NOMO-1 treated with DMSO at 0.1 percent for 48 hours (cell line): ENCODE results near the gene MYL11.

Experiments
- DNase-seq: peaks from one replicate; lab custom pipeline; 2025; ENCODE audit not compliant: unreplicated experiment; lab: John Stamatoyannopoulos, UW

The MYL11 gene

DNA sequence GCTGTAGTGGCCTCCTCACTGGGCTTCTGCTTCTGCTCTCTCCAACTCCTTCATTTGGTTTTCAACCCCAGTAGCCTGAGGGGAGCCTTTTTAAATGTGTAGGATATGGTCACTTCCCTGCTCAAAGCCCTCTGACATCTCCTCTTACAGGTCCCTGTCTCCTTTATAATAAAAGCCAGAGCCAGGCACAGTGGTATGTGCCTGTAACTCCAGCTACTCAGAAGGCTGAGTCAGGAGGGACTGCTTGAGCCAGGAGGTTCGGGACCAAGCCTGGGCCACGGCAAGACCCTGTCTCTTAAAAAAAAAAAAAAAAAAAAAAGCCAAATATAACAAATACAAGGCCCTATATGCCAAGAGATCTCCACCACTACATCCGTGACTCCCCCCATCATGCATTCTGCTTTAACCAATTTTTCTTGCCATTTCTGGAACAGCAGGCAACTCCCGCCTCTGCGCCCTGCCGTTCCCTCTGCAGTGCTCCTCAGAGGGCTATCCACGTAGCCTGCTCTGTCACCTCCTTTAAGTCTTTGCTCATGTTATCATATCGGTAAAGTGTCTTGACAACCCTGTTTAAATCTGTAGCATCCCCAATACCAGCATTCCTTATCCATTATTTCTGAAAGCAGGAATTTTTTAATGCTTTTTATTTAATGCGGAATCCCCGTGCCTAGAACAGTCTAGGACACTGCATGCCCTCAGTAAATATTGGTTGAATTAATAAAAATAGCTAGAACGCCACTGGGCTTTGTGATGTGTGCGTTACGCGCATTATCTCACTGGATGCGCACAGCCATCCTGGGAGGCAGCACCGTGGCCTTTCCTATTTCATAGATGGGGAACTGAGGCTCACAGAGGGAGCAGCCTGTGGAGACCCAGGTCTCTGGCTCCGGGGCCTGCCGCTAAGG, 42.3 kb downstream of the MYL11 start:
- DNase-seq = no peak

DNA sequence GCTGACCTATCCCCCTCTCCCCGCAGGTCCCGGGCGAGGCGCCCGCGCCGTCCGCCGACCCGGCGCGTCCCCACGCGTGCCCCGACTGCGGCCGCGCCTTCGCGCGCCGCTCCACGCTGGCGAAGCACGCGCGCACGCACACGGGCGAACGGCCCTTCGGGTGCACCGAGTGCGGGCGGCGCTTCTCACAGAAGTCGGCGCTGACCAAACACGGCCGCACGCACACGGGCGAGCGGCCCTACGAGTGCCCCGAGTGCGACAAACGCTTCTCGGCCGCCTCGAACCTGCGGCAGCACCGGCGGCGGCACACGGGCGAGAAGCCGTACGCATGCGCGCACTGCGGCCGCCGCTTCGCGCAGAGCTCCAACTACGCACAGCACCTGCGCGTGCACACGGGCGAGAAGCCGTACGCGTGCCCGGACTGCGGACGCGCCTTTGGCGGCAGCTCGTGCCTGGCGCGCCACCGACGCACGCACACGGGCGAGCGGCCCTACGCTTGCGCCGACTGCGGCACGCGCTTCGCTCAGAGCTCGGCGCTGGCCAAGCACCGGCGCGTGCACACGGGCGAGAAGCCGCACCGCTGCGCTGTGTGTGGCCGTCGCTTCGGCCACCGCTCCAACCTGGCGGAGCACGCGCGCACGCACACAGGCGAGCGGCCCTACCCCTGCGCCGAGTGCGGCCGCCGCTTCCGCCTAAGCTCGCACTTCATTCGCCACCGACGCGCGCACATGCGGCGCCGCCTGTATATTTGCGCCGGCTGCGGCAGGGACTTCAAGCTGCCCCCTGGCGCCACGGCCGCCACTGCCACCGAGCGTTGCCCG, 43.1 kb downstream of the MYL11 start:
- peak; percentile 87 for DNase-seq

DNA sequence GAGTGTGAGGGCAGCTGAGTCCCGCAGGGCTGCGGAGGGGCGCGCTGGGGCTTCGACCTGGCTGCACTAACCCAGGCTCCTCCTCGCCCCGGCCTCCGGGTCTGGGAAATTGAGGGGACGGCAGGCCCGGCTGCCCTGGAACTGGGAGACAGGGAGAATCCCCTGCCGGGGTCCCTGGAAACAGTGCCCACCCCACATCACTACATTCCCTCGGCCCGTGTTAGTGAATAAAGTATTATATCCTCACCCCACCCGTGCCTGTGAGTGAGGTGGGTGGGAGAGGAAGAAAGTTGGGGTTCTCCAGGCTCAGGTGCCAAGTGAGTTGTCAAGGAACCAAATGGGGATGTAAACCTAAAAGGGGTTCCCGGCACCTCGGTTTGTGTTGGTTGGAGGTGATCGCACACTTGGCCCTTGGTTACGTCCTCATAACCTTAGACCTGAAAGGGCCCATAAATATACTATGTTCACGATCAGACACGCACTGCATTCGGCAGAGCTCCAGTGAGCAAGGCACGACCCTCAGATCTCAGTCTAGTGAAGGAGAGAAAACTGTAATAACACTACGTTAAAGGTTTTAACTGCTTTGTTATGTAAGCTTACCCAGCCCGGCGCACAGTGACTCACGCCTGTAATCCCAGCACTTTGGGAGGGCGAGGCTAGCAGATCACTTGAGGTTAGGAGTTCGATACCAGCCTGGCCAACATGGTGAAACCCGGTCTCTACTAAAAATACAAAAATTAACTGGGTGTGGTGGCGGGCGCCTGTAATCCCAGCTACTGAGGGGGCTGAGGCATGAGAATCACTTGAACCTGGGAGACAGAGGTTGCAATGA, 44.0 kb downstream of the MYL11 start:
- no peak for DNase-seq

DNA sequence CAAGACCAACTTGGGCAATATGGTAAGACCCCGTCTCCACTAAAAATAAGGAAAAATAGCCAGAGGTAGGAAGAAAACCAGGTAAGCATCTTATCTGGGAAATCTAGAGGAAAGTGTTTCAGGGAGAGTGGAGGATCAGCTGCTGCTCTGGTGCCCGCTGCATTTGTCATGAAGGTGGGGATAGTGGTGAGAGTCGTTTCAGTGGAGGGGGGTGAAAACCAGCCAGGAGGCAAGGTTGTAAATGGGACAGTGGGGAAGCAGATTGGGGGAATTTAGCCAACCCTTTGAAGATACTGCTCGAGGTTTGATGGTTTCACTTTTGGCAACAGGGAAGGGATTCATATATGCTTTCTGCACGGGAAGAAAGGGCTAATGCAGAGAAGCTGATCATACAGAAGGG, 46.4 kb downstream of the MYL11 start:
- no peak for DNase-seq
